Measurements from ENCODE around the gene LEF1.

The LEF1 gene

GRCh38 chr4:108092288-108092687 is 76.4 kb downstream of the LEF1 start:
- TF ChIP-seq RARB (CRISPR knock-in tag; IDR thresholded peaks at IDR 0.05) (no peak), ISL1 (CRISPR knock-in tag; IDR thresholded peaks at IDR 0.05) (no peak), PATZ1 (CRISPR knock-in tag; IDR thresholded peaks at IDR 0.05; ENCODE audit: borderline replicate concordance) (no peak), CSRNP3 (CRISPR knock-in tag; IDR thresholded peaks at IDR 0.05) (no peak), ZFP3 (CRISPR knock-in tag; IDR thresholded peaks at IDR 0.05) (no peak), TOX (CRISPR knock-in tag; IDR thresholded peaks at IDR 0.05; ENCODE audit: borderline replicate concordance) (no peak), ARNTL (CRISPR knock-in tag; IDR thresholded peaks at IDR 0.05; ENCODE audit: borderline replicate concordance, low read depth) (no peak), PPARA (CRISPR knock-in tag; IDR thresholded peaks at IDR 0.05; ENCODE audit: borderline replicate concordance) (no peak), ZNF565 (CRISPR knock-in tag; conservative IDR thresholded peaks at IDR 0.05; ENCODE audit: low read depth) (no peak), TSHZ2 (CRISPR knock-in tag; IDR thresholded peaks at IDR 0.05) (no peak), GLIS3 (CRISPR knock-in tag; IDR thresholded peaks at IDR 0.05) (no peak), TCF4 (CRISPR knock-in tag; IDR thresholded peaks at IDR 0.05; ENCODE audit: borderline replicate concordance) (no peak), ZNF8 (CRISPR knock-in tag; IDR thresholded peaks at IDR 0.05) (no peak), POU6F1 (CRISPR knock-in tag; IDR thresholded peaks at IDR 0.05; ENCODE audit: borderline replicate concordance, low read depth) (no peak), CSDC2 (CRISPR knock-in tag; IDR thresholded peaks at IDR 0.05) (no peak), ZNF70 (CRISPR knock-in tag; IDR thresholded peaks at IDR 0.05) (no peak)
- no peak for ATAC-seq

- ATAC-seq, result no peak
- no peak for TF ChIP-seq PATZ1 (CRISPR knock-in tag; IDR thresholded peaks at IDR 0.05; ENCODE audit: borderline replicate concordance)
- TF ChIP-seq ZC3H10 (CRISPR knock-in tag; IDR thresholded peaks at IDR 0.05), result no peak
Observed at GRCh38 chr4:108087293-108087967, 81.3 kb downstream of the LEF1 start.

GRCh38 chr4:108081256-108081655 is 87.5 kb downstream of the LEF1 start:
- no peak for ATAC-seq
- no peak for TF ChIP-seq ZC3H10 (CRISPR knock-in tag; IDR thresholded peaks at IDR 0.05)
- no peak for TF ChIP-seq POU6F1 (CRISPR knock-in tag; IDR thresholded peaks at IDR 0.05; ENCODE audit: borderline replicate concordance, low read depth)
- no peak for TF ChIP-seq TOX (CRISPR knock-in tag; IDR thresholded peaks at IDR 0.05; ENCODE audit: borderline replicate concordance)
- no peak for TF ChIP-seq ZFP3 (CRISPR knock-in tag; IDR thresholded peaks at IDR 0.05)
- TF ChIP-seq TSHZ2 (CRISPR knock-in tag; IDR thresholded peaks at IDR 0.05), result no peak
- no peak for TF ChIP-seq OSR1 (CRISPR knock-in tag; IDR thresholded peaks at IDR 0.05)
- no peak for TF ChIP-seq ARNTL (CRISPR knock-in tag; IDR thresholded peaks at IDR 0.05; ENCODE audit: borderline replicate concordance, low read depth)
- TF ChIP-seq ZNF8 (CRISPR knock-in tag; IDR thresholded peaks at IDR 0.05), result no peak
- no peak for TF ChIP-seq ZFP30 (CRISPR knock-in tag; IDR thresholded peaks at IDR 0.05)
- no peak for TF ChIP-seq SNAI2 (CRISPR knock-in tag; IDR thresholded peaks at IDR 0.05)
- no peak for TF ChIP-seq ISL1 (CRISPR knock-in tag; IDR thresholded peaks at IDR 0.05)
- TF ChIP-seq ESRRG (CRISPR knock-in tag; IDR thresholded peaks at IDR 0.05), result no peak

Data from SK-N-SH treated with all-trans-retinoic acid at 6 μM for 48 hours (cell line).